Liver (tissue), 9 donors: ENCODE results near the gene TRIM38. TPM values are rescaled to one million over a fixed set of nuclear protein-coding genes. Genes with fewer than 3 reads are reported as not detected.

Source experiments
- DNase-seq: peaks from one replicate; pipeline ENCODE4 v3.0.0-alpha.2; 2017; ENCODE audit warnings: low spot score
- H3K27ac ChIP-seq, 2 donors: one replicate each; pipeline ENCODE4 v1.7.0; 2013; ENCODE audit warnings: inconsistent platforms in 2 of 2, low read length in 2 of 2, control low read depth in 1 of 2, low read depth in 1 of 2, mild to moderate bottlenecking in 1 of 2
- H3K27me3 ChIP-seq, 4 donors: one replicate each; pipeline versions ENCODE4 v1.6.1 to v1.7.0; 2013; ENCODE audit warnings: low read length in 3 of 4, inconsistent platforms in 1 of 4, mild to moderate bottlenecking in 1 of 4, moderate library complexity in 1 of 4; ENCODE audit not compliant: control insufficient read depth in 4 of 4, insufficient read depth in 4 of 4
- H3K36me3 ChIP-seq, 4 donors: one replicate each; pipeline versions ENCODE4 v1.6.1 to v1.7.0; 2013; ENCODE audit warnings: low read length in 3 of 4, mild to moderate bottlenecking in 3 of 4, low read depth in 1 of 4, moderate library complexity in 1 of 4; ENCODE audit not compliant: control insufficient read depth in 4 of 4, insufficient read depth in 3 of 4
- H3K4me1 ChIP-seq, 4 donors: one replicate each; pipeline versions ENCODE4 v1.6.1 to v1.7.0; 2013; ENCODE audit warnings: low read length in 3 of 4, mild to moderate bottlenecking in 3 of 4, moderate library complexity in 1 of 4; ENCODE audit not compliant: control insufficient read depth in 4 of 4, insufficient read depth in 4 of 4
- H3K4me3 ChIP-seq, 3 donors: one replicate each; pipeline versions ENCODE4 v1.6.1 to v1.7.0; 2013; ENCODE audit warnings: low read length in 3 of 3, control low read depth in 1 of 3, low read depth in 1 of 3, mild to moderate bottlenecking in 1 of 3
- H3K9ac ChIP-seq, 2 donors: one replicate each; pipeline ENCODE4 v1.7.0; 2013; ENCODE audit warnings: low read length in 2 of 2, mild to moderate bottlenecking in 2 of 2, moderate library complexity in 2 of 2, control low read depth in 1 of 2, low read depth in 1 of 2
- H3K9me3 ChIP-seq, 4 donors: one replicate each; pipeline versions ENCODE4 v1.6.1 to v1.7.0; 2013; ENCODE audit warnings: low read length in 3 of 4; ENCODE audit not compliant: control insufficient read depth in 4 of 4
- FOXA1 ChIP-seq: IDR thresholded peaks from 2 replicates; pipeline ENCODE4 v1.6.1; 2016; ENCODE audit warnings: antibody characterized with exemption
- GABPA ChIP-seq, 2 donors: IDR thresholded peaks in 1 of 2; conservative IDR thresholded peaks in 1 of 2; 2 replicates each; pipeline ENCODE4 v1.6.1; 2016; ENCODE audit warnings: antibody characterized with exemption in 2 of 2, mild to moderate bottlenecking in 1 of 2, moderate library complexity in 1 of 2
- HNF4A ChIP-seq, 2 donors: conservative IDR thresholded peaks; 2 replicates each; pipeline ENCODE4 v1.6.1; 2016; ENCODE audit warnings: antibody characterized with exemption in 2 of 2, mild to moderate bottlenecking in 2 of 2
- HNF4G ChIP-seq: IDR thresholded peaks from 2 replicates; pipeline ENCODE4 v1.6.1; 2016; ENCODE audit warnings: antibody characterized with exemption
- NR2F2 ChIP-seq: IDR thresholded peaks from 2 replicates; pipeline ENCODE4 v1.6.1; 2016; ENCODE audit warnings: antibody characterized with exemption
- RXRA ChIP-seq, 2 donors: IDR thresholded peaks; 2 replicates each; pipeline ENCODE4 v1.6.1; 2017 to 2018; ENCODE audit warnings: antibody characterized with exemption in 2 of 2, mild to moderate bottlenecking in 1 of 2
- SP1 ChIP-seq: IDR thresholded peaks from 2 replicates; pipeline ENCODE4 v1.6.1; 2018; ENCODE audit warnings: antibody characterized with exemption, mild to moderate bottlenecking
- TAF1 ChIP-seq: conservative IDR thresholded peaks from 2 replicates; pipeline ENCODE4 v1.6.1; 2016; ENCODE audit warnings: antibody characterized with exemption, mild to moderate bottlenecking
- YY1 ChIP-seq: IDR thresholded peaks from 2 replicates; pipeline ENCODE4 v1.6.1; 2016; ENCODE audit warnings: antibody characterized with exemption, mild to moderate bottlenecking
- WGBS: extraction: QIAGEN DNeasy Blood & Tissue Kit; methylation state at CpG from one replicate; pipeline ENCODE4 v1.1.7; 2013; 5-methylcytosine and 5-hydroxymethylcytosine counted together
- polyA plus RNA-seq, 2 donors: library from polyadenylated mRNA; stranded (reverse) in 1 of 2; unstranded in 1 of 2; fragments of 200-250 nt in 1 of 2; fragments of >200 nt in 1 of 2; fragmentation: Nextera tagmentation in 1 of 2; extraction: Ambion mirVana in 1 of 2; gene quantifications; one replicate each; pipeline versions ENCODE4 v1.2.1 to v1.2.3, GENCODE V29; 2013 to 2015
- total RNA-seq, 2 donors: library from RNA; depleted of rRNA; stranded (reverse); fragments of >200 nt; gene quantifications; one replicate each; pipeline ENCODE4 v1.2.3, GENCODE V29; 2014
- TF ChIP-seq, protein P1 (sequence below): fragments of 150-350 bp; IDR thresholded peaks from 2 replicates; pipeline ENCODE4 v1.5.1; 2017; ENCODE audit warnings: improper control_type of control experiment, low read depth, low read length; ENCODE audit not compliant: missing input control
- TF ChIP-seq, protein P2 (sequence below): IDR thresholded peaks from 2 replicates; pipeline ENCODE4 v1.6.1; 2016; ENCODE audit warnings: antibody characterized with exemption
- TF ChIP-seq, protein P3 (sequence below): IDR thresholded peaks from 2 replicates; pipeline ENCODE4 v1.6.1; 2016; ENCODE audit warnings: antibody characterized with exemption
- donor health status: healthy.
- donor health status: healthy.
- donor health status: healthy.
- donor health status: healthy.
- donor health status: healthy.

Gene TRIM38
- total and polyA plus RNA-seq, 4 donors: 1.5 to 3.9 (median 2.9) TPM

- no peak for TF ChIP-seq HNF4A (conservative IDR thresholded peaks at IDR 0.05)
These were observed 918 bp upstream of the TRIM38 start (continued) for GRCh38 chr6:25961619-25962148.

DNA sequence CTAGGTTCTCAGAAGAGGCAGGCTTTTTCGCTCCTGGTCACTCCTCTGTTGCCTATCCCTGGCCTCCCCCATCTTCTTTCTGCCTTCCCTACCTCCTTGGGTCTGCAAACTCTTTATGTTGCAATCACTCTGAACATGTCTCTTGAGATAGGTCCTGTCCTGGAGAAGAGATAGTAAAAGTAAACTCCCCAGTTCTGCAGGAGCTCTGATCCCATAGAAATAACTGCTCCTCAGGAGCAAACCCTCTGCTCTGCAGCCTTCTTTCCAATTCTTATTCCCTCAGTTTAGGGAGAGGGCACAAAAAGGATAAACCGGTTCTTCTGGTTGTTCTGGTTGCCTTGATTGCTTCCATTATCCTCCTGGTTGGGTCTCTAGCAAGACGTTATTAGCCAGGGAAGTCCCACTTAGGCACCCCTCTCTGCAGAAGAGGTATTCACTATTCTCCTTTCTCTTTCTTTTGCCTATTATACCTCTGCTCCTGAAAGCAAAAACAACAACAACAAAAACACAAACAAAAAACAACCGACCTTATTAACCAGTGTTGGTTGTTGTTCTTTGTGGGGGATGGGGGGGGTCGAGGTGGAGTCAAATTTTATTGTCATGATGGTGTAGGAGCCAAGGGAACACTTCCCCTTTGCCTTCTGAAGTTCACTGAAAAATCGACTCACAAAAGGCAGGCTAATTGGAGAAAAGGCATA is 973 bp downstream of the TRIM38 start:
- Histone ChIP-seq H3K4me1 (peaks cover 4 to 42% (median 26%) of the 10 kb centered on the region in 4 donors), H3K36me3 (peaks cover 0 to 8% (median 3%) of the 10 kb centered on the region in 4 donors), H3K4me3 (peak overlapping the region; percentile 65 to 76 (median 70)), H3K9me3 (no peaks in the 10 kb centered on the region), H3K9ac (peak overlapping the region; percentile 68 to 87), H3K27ac (peak overlapping the region; percentile 60 to 96), H3K27me3 (no peaks in the 10 kb centered on the region)
- DNase-seq: no peak
- TF ChIP-seq YY1 (no peak), TAF1 (no peak), HNF4A (conservative IDR thresholded peaks at IDR 0.05) (no peak), GABPA (IDR thresholded peaks at IDR 0.05 in 1 of 2, conservative IDR thresholded peaks at IDR 0.05 in 1 of 2) (no peak), NR2F2 (no peak), SP1 (no peak)
- TF ChIP-seq, protein P1, sequence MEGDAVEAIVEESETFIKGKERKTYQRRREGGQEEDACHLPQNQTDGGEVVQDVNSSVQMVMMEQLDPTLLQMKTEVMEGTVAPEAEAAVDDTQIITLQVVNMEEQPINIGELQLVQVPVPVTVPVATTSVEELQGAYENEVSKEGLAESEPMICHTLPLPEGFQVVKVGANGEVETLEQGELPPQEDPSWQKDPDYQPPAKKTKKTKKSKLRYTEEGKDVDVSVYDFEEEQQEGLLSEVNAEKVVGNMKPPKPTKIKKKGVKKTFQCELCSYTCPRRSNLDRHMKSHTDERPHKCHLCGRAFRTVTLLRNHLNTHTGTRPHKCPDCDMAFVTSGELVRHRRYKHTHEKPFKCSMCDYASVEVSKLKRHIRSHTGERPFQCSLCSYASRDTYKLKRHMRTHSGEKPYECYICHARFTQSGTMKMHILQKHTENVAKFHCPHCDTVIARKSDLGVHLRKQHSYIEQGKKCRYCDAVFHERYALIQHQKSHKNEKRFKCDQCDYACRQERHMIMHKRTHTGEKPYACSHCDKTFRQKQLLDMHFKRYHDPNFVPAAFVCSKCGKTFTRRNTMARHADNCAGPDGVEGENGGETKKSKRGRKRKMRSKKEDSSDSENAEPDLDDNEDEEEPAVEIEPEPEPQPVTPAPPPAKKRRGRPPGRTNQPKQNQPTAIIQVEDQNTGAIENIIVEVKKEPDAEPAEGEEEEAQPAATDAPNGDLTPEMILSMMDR: no peak
- TF ChIP-seq, protein P2, sequence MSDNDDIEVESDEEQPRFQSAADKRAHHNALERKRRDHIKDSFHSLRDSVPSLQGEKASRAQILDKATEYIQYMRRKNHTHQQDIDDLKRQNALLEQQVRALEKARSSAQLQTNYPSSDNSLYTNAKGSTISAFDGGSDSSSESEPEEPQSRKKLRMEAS: no peak
- 26% methylated on average over 6 of the region's 6 CpGs for WGBS

GRCh38 chr6:25965058-25965457 is 2.5 kb downstream of the TRIM38 start:
- Histone ChIP-seq H3K36me3 (peaks cover 1 to 8% (median 5%) of the 10 kb centered on the region in 4 donors), H3K4me3 (no peak overlapping the region), H3K9ac (no peak overlapping the region), H3K27me3 (no peaks in the 10 kb centered on the region), H3K27ac (no peak overlapping the region), H3K9me3 (no peaks in the 10 kb centered on the region), H3K4me1 (peaks cover 5 to 52% (median 33%) of the 10 kb centered on the region in 4 donors)
- WGBS: 94% methylated on average over 4 of the region's 4 CpGs
- TF ChIP-seq FOXA1: no peak
- TF ChIP-seq, protein P3, sequence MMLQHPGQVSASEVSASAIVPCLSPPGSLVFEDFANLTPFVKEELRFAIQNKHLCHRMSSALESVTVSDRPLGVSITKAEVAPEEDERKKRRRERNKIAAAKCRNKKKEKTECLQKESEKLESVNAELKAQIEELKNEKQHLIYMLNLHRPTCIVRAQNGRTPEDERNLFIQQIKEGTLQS: no peak
- TF ChIP-seq HNF4G: no peak
- no peak for DNase-seq

DNA sequence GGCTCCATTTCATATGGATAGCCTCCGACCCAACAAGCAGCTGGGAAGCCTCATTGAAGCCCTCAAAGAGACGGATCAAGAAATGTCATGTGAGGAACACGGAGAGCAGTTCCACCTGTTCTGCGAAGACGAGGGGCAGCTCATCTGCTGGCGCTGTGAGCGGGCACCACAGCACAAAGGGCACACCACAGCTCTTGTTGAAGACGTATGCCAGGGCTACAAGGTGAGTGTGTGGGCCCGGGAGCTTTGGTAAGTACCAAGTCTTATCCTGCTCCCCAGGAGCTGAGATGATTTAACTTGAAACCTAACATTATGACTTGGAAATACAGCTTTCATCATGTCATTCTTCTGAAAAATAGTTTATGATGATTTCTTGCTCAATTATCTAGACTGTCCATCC is 4.1 kb downstream of the TRIM38 start:
- no peaks in the 10 kb centered on the region for H3K9me3 ChIP-seq
- H3K4me1 ChIP-seq: peaks cover 7 to 61% (median 41%) of the 10 kb centered on the region in 4 donors
- no peaks in the 10 kb centered on the region for H3K27me3 ChIP-seq
- 95% methylated on average over 9 of the region's 9 CpGs for WGBS
- no peak overlapping the region for H3K9ac ChIP-seq
- no peak overlapping the region for H3K27ac ChIP-seq
- no peak for DNase-seq
- TF ChIP-seq RXRA (IDR thresholded peaks at IDR 0.05): no peak
- peaks cover 3 to 13% (median 10%) of the 10 kb centered on the region in 4 donors for H3K36me3 ChIP-seq
- no peak overlapping the region for H3K4me3 ChIP-seq
